NCI-H510A treated with DMSO at 0.1 percent for 48 hours (cell line): Measurements from ENCODE around the gene CFAP92.
"Not testable (repeated sequence)": the region's sequence is repeated elsewhere in the genome, so short reads cannot be mapped to it uniquely, and the experiment has no call there.

ENCODE experiments used
- DNase-seq: peaks from one replicate; lab custom pipeline; 2025; lab: John Stamatoyannopoulos, UW

The CFAP92 gene

DNA sequence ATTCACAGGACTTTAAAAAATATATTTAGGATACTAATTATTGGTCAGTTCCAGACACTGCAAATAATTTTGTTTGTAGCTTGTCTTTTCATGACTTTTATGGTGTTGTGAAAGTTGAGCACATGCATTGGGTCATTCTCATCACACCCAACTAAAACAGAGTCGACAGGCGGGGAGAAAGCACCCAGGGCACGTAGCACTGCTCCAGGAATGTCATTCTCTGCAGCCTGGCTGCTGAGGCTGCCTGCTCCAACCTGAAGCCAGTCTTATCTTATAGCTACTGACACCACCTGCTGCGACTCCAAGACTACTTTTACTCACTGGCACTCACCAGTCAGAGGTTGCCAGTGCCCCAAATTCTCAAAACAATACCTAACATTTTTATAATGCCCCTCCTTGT is 57.5 kb downstream of the CFAP92 start:
- DNase-seq, result no peak

- no peak for DNase-seq
Measured at GRCh38 chr3:128935922-128936321, 58.0 kb downstream of the CFAP92 start.

DNA sequence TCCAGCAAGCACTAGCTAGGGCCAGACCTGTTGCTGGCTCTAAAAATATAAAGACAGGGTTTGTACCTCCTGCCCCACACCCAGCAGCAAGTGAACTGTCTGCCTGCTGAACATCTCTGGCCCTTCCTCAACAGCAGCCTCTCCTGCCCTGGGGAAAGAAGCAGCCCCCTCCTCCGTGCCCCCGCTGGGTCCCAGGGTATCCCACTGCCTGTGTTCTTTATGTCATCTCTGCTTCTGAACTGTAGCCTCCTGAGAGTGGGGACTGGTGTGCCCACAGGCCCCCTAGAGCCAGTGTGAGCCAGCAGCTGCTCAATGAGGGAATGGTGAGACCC is 60.0 kb downstream of the CFAP92 start:
- no peak for DNase-seq

DNA sequence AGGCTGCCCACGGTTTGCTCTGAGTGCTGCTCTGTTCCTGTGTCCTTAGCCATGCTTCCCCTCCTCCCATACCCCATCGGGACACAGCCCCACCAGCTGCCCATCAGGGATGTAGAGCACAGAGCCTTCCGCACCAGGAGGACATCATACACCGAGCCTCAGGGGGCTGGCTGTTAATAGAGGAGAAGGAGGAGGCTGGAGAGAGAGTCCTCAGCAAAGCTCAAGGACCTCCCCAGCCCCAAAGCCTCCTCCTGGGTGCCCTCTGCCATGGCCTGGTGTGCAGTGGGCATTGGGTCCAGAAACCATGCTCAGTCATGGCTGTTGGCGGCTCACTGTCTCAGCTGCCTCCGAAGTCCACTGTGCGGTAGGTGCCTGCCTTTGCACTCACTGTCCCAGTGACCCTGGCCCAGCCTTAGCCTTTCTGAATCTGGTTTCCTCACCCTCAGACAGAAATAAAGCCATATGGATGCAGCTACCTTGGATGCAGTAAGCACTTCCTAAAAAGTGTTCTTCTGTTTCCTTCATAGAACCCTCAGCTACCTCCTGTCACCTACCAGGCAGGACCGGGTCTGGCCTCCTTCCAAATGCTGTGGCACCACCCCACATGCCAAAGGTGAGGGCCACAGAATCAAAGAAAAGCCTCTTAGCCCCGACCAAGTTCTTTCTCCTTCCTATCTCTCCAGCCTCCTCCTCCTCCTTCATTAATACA is 60.5 kb downstream of the CFAP92 start:
- DNase-seq, result no peak

DNA sequence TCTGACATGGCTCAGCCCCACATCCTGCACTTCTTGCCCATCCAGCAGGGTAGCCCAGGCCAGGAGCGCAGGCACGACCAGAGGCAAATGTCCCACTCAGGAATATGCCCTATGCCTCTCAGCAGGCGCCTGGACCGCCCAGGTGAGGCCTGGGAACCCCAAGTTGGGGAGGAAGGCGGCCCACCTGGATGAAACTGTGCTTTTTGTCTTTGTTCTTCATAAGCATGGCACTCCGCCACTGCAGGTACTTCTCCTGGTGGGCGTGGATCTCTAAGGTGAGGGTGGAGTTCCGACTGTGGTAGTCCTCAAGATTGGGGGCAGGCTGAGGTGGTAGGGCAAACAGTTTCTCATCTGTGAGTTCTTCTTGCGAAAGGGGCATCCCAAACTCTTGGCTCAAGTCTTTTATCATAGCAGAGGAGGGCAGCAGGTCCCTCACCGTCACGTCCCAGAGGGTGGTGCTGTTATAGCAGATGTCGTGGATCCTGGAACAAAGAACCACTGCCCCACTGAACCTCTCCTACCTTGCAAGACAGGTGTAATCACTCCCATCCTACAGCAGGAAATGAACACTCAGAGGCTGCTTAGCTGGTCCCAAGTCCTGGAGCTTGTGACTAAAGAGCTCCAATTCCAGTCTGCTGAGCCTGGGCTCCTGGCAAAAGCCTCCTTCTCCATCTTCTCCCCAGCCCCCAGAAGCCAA is 61.2 kb downstream of the CFAP92 start:
- no peak for DNase-seq

DNA sequence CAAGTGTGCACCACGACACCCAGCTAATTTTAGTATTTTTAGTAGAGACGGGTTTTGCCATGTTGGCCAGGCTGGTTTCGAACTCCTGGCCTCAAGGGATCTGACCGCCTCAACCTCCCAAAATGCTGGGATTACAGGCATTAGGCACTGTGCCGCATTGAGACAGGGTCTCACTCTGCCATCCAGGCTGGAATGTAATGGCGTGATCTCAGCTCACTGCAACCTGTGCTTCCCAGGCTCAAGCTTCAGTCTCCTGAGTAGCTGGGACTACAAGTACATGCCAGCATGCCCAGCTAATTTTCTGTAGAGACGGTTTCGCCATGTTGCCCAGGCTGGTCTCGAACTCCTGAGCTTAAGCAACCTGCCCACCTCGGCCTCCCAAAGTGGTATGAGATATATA is 62.8 kb downstream of the CFAP92 start:
- DNase-seq, result no peak

DNA sequence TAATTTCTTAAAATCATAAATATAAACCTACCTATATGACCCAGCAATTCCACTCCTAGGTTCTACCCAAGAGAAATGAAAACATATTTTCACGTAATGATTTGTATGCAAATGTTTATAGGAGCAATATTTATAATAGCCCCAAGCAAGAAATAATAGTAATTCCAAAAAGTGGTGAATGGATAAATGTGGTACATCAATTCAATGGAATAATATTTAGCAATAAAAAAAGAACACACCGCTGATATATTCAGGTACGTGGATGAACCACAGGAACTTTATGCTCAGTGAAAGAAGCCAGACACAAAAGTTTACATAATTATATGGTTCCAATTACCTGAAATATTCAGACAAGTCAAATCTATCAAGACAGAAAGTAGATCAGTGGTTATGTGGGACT is 64.5 kb downstream of the CFAP92 start:
- DNase-seq, result no peak

- not testable (repeated sequence) for DNase-seq
Measured at GRCh38 chr3:128923986-128924385, 69.9 kb downstream of the CFAP92 start.

DNA sequence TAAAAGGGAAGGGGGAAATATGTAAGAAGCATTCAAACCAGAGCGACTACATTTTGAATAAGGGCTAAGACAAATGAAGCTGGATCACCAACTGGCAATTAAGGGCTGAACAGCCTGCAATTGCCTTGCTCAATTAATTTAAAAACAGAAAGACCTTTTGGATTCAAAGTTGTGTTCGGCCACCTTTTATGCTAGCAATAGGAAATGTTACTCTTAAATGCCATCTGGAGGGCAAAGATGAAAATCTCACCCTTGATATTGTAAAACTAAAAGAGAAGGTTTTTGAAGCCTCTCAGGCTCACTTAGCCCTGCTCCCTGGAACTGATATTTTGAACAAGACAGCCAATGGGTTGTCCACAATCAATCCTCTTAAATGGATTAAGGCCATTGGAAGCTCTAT is 70.3 kb downstream of the CFAP92 start:
- no peak for DNase-seq

DNA sequence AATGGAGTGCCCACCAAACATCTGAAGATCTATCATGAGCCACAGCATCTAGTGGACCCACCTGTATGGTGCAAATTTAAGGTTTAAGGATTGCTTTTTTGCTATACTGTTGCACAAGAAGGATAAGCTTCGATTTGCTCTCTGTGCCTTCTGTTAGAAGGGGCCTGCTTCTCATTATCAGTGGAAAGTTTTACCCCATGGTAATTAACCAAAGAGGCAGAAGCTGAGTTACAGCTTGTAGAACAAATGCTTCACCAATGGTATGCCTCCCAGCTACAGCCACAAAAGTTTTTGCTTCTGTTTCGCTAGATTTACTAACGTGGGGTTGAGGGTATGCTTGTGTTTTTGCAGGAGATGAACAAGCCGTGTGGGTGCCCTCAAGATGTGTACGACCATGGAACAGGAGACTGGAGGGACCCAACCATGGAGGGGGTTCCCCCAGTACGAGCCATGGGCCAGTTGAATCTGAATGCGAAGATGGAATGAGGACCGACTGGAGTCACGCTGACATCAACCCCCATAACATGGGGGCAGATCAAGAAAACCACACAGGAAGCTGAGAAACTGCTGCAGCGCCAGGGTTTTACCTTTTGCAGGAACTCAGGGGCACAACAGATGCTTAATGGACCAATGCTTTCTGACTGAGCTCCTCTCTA is 70.9 kb downstream of the CFAP92 start:
- DNase-seq, result no peak

- DNase-seq, result no peak
Measured at GRCh38 chr3:128919988-128920387, 73.9 kb downstream of the CFAP92 start.

DNA sequence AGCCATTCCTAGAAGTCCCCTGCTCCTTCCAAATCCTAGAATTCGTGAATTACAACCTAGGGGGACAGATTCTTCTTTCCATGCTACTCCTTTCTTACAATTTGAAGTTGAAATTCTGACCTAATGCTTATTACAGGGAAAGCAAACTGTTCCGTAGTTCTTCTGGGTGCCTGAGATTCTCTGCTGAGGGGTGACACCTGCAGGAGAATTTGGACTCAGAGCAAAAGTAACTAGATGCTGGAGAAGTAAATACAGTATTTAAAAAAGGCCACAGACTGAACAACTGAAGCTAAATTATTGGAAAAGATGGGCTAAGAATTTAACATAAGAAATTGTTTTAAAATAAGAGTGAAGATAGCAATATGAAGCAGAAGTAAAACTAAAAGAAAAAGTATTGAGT is 76.6 kb downstream of the CFAP92 start:
- no peak for DNase-seq

DNA sequence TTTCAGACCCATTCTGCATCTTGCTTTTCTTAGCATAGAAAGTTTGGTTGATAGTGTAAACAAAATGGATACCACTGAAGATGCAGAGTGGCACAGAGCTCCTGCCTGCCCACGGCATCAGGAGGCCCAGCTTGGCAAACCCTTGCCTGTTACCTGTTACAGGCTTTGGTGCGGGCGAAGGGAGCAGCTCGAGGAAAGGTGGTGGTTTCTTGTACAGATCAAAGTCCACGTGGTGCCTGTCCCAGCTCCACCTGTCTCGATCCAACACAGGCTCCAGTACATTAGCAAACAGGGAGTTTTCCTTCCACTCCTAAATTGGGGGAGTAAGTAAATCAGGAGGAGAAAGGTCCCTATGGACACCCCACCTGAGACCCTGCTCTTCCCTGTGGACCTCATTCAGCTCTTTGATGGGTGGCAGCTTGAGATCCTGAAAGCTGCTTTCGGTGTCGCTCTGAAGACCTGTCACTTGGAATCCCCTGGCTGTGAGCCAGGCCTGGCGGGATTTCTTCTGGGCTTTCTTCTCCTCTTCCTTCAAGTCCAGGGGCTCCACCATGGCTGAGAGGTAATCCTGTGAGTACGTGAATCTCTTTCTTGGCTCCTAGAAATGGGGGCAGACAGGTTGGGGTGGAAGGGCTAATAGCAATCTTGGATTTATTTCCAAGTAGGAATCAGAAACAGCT is 78.8 kb downstream of the CFAP92 start:
- no peak for DNase-seq

GRCh38 chr3:128911911-128912310 is 82.0 kb downstream of the CFAP92 start:
- DNase-seq, result no peak

GRCh38 chr3:128910006-128910405 is 83.9 kb downstream of the CFAP92 start:
- DNase-seq, result no peak

GRCh38 chr3:128908951-128909350 is 84.9 kb downstream of the CFAP92 start:
- DNase-seq, result no peak

DNA sequence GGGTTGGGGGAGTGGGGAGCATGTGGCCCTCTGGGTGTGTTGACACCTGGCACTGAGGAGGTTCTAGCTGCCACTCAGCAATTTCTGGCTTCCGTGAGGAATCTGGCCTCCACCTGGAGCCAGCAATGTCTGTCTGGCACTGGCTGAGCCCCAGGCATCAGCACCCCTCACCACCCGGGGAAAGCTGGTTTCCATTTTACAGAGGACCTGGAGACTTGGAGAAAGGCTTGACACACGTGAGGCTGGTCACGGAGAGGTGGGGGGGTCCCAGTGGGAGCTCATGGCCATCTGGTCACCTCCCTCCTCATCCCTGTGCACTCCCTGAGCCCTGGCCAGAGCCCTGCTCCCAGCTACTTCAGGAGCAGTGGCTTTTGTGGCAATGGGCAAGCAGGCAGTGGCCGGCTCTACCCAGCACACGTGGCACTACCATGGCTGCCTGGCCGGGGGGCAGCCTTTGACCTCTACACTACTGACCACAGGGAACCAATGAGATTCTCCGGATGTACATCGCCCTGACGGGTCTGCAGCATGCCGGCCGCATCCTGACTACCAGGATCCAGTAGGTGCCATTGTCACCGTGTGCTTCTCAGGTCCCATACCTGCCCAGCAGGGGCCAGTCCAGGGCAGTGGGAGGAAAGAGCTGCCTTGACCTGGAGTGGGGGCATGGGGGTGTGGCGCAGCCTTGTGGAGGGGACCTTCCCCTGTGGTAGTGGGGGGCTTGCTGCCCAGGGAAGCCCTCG is 86.0 kb downstream of the CFAP92 start:
- no peak for DNase-seq

DNA sequence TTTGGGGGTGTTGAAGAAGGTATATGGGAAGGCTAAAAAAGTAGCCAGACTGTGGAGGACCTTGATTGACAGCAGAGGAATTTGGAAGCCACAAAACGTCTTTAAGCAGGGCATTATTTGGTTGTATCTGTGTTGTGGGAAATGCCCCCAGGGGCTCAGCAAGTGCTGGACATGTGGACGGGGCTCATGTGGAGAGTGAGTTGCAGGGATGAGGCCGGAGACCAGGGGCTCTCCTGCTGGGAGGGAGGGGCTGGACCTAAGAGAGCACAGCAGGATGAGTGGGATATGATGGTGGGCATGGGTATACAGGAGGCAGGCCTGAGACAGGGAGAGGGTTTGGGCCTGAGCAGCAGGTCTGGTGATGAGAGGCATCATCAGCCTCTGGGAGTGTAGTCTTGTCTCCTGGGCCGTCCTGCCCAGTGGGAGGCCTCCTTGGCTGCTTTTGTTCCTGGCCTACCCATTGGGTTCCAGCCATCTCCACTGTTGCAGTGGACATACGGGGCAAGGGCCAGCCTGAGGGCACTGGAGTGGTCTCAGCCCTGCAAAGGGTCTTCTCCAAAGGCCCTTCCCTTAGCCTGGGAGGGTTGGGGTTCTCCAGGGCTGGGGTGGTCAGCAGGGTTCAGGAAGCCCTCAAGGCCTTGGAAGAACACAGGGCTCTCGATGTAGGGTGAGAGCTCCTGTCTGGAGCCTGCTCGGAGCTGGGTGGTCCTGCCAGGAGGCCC is 86.9 kb downstream of the CFAP92 start:
- DNase-seq, result no peak

GRCh38 chr3:128906031-128906803 is 87.7 kb downstream of the CFAP92 start:
- no peak for DNase-seq

DNA sequence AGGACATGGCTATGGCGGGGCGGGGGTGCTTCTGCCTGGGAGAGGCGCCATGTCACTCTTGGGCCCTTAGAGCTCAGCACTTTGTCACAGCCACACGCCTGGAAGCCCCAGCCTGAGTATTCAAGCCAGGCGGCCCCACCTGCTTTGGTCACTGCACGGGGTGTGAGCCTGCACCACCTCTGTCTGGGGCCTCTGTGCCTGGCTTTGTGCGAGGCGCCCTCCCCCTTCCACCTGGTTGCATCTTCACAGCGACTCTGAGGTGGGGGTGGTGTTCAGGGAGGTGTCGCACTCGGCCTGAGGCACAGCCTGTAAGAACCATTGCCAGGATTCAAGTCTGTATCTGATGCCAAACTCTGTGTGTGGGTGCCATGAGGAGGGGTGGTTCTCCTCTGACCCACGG is 90.4 kb downstream of the CFAP92 start:
- no peak for DNase-seq

GRCh38 chr3:128902426-128902825 is 91.5 kb downstream of the CFAP92 start:
- no peak for DNase-seq
